ENCODE results near the gene NOXO1.

DNA sequence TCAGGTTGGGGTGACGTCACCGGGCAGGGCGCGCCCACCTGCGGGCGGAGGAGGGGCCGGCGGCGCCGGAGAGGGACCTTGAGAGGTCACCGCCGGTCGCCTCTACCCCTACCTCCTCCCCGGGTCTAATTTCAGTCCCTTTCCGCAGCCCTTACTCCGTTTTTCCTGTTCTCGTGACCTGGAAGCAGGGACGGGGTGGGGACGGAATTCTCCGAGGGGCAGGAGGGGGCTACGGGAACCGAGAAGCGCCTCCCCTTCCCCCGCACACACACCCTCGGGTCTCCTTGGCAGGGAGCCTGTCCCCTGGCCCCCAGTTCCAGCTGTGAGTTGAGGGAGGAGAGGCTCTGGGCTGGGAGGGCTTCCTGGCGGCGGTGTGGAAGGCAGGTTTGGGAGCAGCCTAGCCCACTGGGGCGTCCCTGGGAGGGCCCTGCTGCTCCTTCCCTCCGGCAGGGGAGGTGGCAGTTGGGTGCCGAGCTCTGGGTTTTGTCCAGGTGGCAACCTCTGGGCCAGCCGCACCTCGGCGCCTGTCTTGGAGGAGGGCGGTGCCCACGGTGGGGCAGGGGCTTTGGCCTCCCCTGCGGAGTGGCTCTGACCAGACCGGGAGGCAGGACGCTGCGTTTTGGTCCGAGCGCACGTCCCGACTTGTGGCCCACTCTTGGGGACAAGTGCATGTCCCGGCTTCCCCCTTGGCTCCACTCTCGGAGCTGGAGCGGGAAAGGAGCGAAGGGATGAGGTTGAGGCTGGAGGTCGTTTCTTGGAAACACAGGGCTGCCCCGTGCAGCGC is 9.3 kb upstream of the NOXO1 start:
- TF ChIP-seq, protein P1, sequence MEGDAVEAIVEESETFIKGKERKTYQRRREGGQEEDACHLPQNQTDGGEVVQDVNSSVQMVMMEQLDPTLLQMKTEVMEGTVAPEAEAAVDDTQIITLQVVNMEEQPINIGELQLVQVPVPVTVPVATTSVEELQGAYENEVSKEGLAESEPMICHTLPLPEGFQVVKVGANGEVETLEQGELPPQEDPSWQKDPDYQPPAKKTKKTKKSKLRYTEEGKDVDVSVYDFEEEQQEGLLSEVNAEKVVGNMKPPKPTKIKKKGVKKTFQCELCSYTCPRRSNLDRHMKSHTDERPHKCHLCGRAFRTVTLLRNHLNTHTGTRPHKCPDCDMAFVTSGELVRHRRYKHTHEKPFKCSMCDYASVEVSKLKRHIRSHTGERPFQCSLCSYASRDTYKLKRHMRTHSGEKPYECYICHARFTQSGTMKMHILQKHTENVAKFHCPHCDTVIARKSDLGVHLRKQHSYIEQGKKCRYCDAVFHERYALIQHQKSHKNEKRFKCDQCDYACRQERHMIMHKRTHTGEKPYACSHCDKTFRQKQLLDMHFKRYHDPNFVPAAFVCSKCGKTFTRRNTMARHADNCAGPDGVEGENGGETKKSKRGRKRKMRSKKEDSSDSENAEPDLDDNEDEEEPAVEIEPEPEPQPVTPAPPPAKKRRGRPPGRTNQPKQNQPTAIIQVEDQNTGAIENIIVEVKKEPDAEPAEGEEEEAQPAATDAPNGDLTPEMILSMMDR (IDR thresholded peaks at IDR 0.05), result no peak
- no peak for TF ChIP-seq POLR2A (IDR thresholded peaks at IDR 0.05)

Measured in adrenal gland (tissue), 5 donors.